ENCODE measurements around the gene TMEM8B.

DNA sequence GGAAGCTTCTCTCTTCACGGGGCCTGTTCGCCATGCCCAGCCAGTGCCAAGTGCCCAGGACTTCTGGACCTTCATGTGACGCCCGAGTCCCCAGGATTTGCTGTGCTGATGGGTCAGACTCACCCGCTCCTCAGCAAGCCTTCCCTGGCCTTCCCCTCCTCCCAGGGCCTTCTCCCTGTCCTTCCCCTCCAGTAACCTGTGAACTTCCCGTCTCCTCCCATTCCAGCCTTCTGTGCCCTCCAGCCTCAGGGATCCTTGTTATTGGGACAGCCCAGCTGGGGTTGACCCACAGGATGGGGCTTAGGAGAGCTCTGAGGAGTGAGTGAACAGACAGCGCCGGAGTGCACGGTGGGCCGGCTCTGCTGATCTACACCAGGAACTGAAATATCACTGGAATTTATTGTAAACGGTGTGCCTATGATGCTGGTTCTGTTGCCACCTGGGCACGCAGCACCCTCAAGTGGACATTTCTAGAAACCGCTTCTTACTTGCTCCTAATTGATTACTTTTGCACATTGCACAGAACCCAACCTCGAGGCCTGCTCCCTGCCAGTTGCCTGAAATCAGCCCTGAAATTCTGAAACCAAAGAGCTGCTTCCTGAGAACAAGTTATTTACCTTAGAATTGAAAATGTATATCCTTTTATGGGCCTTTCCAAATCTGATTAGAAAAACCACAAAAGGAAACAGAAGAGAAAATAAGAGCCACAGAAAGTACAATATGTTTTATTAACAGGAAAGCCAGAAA is 81.8 kb downstream of the TMEM8B start:
- TF ChIP-seq POLR2A (IDR thresholded peaks at IDR 0.05; ENCODE audit: extremely low read depth, insufficient read length) = no peak
- TF ChIP-seq, protein P1, sequence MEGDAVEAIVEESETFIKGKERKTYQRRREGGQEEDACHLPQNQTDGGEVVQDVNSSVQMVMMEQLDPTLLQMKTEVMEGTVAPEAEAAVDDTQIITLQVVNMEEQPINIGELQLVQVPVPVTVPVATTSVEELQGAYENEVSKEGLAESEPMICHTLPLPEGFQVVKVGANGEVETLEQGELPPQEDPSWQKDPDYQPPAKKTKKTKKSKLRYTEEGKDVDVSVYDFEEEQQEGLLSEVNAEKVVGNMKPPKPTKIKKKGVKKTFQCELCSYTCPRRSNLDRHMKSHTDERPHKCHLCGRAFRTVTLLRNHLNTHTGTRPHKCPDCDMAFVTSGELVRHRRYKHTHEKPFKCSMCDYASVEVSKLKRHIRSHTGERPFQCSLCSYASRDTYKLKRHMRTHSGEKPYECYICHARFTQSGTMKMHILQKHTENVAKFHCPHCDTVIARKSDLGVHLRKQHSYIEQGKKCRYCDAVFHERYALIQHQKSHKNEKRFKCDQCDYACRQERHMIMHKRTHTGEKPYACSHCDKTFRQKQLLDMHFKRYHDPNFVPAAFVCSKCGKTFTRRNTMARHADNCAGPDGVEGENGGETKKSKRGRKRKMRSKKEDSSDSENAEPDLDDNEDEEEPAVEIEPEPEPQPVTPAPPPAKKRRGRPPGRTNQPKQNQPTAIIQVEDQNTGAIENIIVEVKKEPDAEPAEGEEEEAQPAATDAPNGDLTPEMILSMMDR (IDR thresholded peaks at IDR 0.05; ENCODE audit: low read depth, low read length) = peak; percentile 39
- TF ChIP-seq, protein P2, sequence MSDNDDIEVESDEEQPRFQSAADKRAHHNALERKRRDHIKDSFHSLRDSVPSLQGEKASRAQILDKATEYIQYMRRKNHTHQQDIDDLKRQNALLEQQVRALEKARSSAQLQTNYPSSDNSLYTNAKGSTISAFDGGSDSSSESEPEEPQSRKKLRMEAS (IDR thresholded peaks at IDR 0.05; ENCODE audit: low read depth, low read length) = no peak
